GM19397 (cell line): ENCODE measurements around the gene PGBD5.

Experiments
- ATAC-seq: cut with Tn5 transposase; IDR thresholded peaks from one replicate; pipeline ENCODE4 v1.9.1; 2021; ENCODE audit warnings: mild to moderate bottlenecking, moderate library complexity; ENCODE audit not compliant: unreplicated experiment

PGBD5 gene

DNA sequence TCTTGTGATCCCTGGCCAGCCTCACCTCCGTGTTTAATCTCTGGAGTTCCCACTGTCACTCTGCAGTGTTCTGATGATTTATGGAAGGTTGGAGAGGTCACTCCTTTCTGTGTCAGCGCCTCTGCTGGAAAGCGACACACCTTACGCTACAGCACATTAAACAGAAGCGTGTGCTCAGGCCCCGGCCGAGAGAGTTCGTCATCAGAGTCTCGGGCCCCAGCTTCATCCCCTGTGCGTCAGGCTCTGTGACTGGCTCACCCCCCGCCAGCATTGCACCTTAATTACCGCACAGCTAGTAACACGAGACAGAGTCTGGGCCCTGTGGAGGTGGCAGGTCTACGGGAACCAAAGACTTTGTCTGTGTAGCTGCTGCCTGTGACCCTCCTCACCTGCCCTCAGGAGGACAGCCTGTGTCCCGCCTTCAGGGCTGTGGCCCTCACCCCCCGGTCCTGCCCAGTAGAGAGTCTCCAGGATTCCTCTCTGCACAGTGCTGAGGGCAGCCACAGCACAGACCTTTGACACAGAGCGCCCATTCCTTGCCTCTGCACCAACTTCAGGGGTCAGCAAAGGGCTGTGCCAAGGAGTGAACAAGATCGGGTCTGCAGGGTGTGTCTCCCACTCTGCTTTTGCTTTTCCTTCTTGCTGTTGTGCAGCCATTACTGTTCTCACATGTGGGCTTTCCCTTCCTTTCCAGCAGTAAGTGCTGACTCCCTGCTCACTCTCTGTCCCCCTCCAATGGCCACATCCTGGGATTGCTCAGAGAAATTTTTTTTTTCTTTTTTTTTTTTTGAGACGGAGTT lies 157.6 kb downstream of the PGBD5 start:
- no peak for ATAC-seq

DNA sequence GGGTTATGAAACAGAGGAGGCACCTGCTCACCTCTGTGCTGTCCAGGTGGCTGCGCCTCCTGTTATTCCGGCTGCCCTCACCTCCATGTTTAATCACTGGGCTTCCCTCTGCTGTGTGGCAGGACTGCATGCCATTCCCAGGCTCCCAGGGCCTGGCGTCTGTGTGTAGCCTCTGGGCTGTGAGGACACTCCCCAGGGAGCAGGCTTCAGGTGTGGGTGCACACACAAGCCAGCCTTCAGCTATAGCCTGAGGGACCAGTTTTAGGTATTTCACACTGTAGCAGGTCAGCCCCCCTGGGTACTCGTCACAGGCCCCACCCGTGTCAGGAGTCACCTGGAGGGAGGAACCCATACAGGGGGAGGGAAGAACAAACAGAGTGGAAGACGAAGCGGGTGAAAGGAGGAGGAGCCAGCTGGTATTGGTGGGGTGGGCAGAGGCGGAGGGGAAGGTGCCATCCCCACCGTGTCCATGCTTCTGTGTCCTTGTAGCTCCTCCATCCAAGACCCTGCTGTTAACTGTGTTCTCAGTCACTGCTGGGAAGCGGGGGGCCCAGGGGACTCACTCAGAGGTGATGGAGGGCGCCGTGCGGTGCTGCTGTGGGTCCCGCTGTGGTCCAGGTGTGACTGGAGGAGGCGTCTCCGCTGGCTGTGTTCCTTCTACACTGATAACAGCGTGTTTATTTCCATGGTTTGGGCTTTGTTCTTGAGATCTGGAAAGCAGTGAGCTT lies 158.6 kb downstream of the PGBD5 start:
- no peak for ATAC-seq

DNA sequence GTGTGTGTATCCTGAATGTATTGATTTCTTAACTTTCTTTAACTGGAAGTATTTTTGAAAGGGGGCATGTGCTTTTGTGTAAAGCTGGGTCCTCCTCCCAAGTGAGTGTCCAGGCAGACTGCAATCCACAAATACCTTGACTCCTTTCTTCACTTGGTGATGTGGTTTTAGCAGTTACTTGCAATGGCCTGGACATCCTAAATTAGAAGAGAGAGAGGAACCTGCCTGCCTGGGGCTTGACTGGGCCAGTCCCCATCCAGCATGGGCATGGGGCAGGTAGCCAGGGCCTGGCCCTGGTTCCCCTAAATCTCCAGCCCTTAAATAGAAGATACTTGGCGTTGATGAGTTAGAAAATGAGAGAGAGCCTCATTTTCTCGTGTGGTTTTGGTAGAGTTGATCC lies 159.7 kb downstream of the PGBD5 start:
- no peak for ATAC-seq

DNA sequence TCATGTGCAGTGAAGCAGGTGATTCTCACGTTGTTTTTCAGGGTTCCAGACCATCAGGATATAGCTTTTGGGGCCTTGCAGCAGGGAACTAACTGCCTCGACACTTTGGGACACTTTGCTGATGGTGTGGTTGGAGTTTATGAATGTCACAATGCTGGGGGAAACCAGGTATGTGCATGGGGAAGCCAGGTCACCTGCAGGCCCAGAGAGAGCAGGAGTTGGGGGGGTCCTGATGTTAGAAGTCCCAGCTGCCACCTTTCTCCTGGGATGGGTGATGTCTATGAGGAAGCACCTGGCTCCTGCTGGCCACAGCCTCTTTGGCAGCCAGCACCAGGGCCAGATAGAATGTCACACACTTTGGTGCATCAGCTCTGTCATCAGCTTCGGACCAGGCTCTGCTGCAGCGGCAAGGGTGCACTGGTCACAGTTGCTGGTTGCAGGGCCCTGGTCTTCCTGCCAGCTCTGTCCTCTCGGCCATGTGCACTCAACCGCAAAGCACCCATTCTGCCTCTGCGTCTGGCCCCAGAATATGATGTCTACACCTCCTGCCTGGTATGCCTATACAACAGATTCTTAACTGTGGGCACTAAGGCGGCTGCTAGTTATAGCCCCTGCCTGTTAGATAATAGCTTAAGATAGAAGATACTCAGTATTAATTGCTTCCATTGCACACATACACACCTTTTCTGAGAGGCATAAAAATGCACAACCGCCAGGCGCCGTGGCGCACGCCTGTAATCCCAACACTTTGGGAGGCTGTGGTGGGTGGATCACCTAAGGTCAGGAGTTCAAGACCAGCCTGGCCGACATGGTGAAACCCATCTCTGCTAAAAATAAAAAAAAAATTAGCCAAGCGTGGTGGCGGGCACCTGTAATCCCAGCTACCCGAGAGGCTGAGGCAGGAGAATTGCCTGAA lies 160.7 kb downstream of the PGBD5 start:
- no peak for ATAC-seq
